COLO668 (cell line): ENCODE measurements around the gene MYO7B.
A peak's percentile ranks its signal among the peaks of the same experiment; 100 is the strongest.

Source experiments
- DNase-seq: peaks from one replicate; lab custom pipeline; 2025; ENCODE audit not compliant: unreplicated experiment; lab: John Stamatoyannopoulos, UW

MYO7B gene

GRCh38 chr2:127646487-127647241 lies 111.2 kb downstream of the MYO7B start:
- DNase-seq: no peak

DNA sequence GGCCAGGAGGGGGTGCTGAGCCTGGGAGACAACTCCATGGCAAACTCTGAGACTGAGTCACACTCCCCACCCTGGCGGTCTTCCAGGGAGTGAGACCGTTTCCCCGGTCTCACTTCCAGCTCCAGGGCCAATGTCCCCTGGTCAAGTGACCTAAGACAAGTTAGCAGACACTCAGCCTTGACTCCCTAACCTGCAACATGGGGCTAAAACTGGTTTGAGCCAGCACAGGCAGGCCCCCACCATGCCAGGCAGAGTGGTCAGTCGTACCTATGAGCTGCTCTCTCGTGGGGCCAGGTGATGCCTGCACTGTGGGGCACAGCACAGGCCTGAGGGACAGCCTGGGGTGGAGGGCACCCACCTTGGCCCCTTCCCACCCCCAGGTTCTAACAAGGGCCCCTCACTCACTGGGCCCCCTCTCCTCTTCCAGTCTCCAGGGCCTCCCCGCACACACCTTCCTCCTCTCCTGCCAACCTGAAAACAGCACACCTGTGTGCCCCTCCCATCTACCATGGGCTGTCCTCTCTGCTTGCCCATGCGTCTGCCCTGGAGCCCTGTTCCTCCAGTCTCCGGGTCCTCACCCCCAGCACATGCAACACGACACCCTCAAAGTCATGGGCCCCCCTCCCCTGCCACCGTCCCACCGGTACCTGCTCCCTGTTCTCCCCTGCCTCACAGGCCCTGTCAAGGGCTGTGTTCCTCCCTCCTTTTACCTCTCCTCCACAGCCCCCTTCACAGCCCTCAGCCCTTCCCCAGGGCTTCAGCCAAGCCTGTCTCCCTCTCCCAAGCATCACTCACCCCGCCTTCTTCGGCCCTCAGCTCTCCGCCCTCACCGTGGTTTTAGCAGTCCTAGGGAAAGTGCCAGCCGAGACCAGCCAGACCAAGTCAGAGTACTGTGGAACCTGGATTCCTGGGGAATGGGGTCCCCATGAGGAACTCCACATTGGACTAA lies 112.0 kb downstream of the MYO7B start:
- DNase-seq: no peak

DNA sequence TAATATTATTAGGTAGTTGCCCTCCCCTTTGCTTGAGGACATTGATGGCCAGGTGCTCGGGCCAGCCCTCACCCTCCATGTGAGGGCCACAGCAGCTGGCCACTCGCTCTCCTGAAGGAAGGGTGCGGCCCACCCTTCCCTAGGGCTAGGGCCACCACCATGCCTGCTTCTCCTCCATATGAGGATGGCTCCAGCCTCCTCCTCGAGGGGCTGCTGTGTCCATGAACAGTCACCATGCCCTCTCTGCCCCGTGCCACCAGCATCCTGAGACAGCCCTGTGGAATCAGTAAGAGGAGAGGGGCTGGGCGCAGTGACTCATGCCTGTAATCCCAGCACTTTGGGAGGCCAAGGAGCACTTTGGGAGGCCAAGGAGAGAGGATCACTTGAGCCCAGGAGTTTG lies 112.8 kb downstream of the MYO7B start:
- no peak for DNase-seq

- DNase-seq: no peak
These were observed 113.7 kb downstream of the MYO7B start for GRCh38 chr2:127649100-127649611.

GRCh38 chr2:127649684-127650040 lies 114.2 kb downstream of the MYO7B start:
- peak; percentile 85 for DNase-seq

DNA sequence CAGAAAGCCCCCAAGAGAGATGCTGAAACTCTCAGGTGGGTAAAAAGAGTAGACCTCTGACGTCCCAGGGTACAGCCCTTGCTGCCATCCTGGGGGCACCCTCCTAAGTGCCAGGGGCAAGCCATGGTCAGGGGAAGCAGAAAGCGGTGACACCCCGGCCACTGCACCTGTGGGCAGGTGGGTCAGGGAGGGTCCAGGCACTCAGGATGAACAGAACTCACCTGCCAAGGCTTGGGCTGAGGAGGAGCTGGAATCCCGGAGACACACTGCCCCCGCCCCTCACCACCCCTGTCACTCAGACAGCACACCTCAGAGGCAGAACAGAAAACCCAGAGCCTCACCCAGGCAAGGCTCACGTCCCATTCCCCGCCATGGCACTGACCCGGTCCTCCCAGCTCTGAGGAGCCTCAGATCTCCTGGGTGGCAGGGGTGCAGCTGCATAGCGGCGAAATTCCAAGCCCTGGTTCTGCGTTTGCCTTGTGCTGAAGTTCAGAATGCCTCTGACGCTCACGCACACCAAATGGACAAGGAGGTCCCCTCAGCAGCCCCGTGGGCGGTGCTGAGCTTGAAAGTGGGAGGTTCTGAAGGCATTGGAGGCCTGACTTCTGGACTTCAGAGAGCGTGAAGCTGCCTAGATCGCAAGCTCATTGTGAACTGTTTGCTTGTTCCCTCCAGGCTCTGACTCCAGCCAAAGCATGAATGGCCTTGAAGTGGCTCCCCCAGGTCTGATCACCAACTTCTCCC lies 114.7 kb downstream of the MYO7B start:
- DNase-seq: no peak

GRCh38 chr2:127650785-127651380 lies 115.4 kb downstream of the MYO7B start:
- no peak for DNase-seq

DNA sequence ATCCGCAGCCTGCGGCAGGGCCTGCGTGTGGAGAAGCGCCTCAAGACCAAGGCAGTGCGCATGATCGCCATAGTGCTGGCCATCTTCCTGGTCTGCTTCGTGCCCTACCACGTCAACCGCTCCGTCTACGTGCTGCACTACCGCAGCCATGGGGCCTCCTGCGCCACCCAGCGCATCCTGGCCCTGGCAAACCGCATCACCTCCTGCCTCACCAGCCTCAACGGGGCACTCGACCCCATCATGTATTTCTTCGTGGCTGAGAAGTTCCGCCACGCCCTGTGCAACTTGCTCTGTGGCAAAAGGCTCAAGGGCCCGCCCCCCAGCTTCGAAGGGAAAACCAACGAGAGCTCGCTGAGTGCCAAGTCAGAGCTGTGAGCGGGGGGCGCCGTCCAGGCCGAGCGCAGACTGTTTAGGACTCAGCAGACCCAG lies 115.9 kb downstream of the MYO7B start:
- no peak for DNase-seq

- DNase-seq: no peak
These were observed 116.6 kb downstream of the MYO7B start for GRCh38 chr2:127651971-127652550.

DNA sequence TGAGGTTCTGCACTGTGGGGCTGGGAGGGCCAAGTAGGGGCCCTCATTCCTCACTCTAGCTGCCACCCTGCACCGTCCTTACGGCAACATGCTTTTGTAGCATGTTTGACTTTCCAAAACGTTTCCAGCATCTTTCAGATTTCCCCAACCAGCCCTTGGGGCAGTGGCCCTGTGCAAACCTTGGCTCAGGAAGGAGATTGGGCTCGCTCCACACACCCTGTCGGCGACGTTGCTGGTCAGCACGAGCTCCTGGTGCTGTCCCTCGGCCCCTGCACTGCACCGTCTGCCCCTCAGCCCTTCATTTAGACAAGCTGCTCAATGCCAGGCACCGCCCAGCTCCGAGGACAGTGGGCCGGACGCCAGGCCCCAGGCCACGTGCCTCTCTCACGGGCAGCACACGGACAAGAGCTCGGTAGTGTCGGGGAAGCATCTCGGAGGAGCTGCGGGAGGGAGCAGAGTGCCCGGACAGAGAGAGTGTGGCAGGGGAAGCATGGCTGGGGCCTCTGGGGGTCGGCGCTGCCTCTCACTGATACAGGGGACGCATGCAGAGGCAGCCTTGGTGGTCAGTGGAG lies 117.4 kb downstream of the MYO7B start:
- no peak for DNase-seq

DNA sequence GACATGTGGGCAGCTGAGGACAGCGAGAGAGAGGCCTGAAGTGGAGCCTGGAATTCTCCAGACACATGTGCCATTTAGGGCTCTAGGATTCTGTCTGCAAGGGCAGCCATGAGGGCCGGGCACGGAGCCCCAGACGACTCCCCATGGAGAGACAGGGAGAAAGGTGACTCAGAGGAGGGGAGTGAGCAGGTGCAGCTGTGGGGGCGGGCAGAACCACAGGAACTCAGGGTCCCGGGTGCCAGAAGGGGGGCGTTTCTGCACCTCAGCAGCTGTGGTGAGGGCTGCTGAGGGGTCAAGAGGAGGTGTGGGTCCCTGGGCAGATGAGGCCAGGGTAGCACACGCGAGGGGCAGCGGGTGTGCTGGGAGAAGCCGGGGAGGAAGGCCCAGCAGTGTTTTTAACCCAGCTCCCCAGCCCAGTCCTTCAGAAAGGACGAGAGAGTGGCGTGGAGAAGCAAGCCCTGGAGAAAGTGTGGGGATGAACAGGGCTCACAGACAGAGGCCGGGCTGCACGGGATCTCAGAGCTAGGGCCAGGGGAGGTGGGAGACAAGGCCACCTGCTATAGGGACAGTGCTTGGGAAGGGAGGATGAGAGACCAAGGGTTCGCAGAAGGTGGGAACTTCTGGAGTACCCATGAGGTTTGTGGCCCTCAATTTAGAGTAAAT lies 118.1 kb downstream of the MYO7B start:
- DNase-seq: peak; percentile 14

DNA sequence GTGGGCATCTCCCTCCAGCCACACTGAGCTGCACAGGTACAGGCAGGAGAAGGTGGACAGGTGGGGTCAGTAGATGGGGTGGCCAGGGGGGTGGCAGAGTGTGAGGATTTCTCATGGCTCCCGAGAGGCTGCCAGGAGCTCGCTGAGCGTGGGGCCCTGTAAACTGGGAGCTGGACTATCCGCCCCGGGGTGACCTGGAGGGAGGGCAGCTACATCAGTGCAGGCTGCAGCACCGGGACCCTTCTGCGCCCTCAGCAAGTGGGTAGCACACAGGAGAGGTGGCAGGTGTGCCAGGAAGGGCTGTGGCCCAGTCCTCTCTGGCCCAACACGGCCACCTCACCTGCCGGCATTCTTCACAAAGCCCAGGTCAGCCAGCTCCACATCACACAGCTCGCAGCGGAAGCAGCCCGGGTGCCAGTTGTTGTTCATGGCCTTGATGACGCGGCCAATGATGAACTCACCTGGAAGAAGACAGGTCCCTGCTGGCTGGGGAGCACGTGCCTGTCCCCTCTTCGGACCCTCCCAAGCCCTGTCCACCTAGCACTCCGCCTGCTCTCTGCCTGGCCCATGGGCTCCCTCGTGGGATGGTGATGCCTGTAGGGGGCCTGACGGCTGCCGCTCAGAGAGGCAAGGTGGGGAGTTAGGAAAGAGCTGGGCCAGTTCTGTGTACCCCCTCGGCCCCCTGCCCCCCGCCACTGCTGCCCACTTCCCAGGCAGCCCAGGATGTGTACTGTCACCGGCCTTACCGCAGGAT lies 118.8 kb downstream of the MYO7B start:
- DNase-seq: no peak

DNA sequence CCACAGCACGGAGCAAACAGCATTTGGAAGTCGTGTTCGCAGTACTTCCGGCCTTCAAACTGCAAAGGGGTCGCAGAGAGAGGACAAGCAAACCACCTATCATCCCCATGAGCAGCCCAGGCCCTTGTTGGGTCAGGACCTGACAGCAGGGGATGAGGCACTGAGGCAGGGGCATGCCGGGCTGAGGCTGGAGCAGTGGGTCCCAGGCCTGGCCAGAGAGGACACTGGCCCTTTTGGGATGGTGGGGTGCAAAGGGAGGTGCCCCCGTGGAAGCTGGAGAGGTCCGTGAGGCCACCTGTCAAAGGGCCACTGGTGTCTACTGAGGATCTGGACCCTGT lies 119.3 kb downstream of the MYO7B start:
- no peak for DNase-seq

DNA sequence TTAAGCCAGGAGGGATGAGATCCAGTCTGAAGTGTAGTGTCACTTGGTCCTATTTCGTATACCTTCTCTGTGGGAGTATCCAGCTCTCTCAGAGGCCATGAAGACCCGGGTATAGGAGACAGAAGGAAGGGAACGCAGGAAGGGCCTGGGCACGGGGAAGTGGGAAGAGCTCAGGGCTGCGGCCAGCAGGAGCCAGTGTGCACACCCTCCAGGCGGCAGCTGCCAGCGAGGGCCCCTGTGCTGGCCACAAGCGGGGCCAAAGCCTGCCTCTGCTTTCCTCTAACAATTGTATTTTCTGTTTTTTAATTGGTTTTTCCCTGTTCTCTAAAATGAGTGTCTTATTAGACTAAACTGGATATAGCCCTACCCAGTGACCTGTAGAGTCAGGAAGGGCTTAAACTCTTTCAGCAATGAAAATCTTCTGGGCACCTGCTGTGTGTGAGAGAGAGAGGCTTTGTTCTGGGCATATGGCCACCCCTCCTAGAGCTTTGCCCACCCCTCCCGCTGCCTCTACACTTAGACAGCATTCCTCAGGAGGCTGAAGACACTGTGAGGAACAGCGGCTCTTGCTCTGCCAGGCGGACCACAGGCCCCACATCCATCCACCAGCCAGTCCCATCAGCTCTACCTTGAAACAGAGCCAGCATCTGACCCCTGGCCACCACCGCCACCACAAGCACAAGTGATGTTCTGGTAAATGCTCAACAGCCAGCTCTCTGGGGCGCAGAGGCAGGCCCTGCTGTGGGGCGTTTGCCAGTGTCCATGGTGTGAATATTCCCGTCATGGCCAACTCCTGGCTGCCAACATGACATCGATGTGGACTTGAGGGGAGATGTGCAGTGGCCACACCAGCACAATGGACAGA lies 120.0 kb downstream of the MYO7B start:
- no peak for DNase-seq

- DNase-seq: no peak
These were observed 121.2 kb downstream of the MYO7B start for GRCh38 chr2:127656569-127657231.

DNA sequence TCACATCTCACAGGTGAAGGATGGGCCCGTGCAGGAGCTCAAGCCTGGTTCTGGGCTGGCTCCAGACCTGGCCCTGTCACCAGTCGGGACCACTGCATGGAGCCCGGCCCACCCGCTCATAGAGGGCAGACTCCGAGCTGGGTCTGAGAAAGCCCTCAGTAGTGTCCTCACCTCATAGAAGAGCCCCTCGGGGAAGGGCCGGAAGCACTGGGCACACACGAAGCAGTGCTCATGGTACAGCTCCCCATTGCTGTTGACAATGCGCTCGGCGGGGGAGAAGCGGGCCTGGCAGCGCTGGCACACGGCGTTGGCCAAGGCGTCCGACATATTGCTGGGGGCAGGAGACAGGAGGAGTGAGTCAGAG lies 121.7 kb downstream of the MYO7B start:
- DNase-seq: no peak

GRCh38 chr2:127658146-127658545 lies 122.7 kb downstream of the MYO7B start:
- no peak for DNase-seq
